Activated CD4-positive, alpha-beta T cell treated with anti-CD3 and anti-CD28 coated beads for 48 hours (primary cell): ENCODE data around the gene ZSCAN5B.
"Not testable (repeated sequence)": the region's sequence is repeated elsewhere in the genome, so short reads cannot be mapped to it uniquely, and the experiment has no call there.

Experiments
- DNase-seq: peaks from one replicate; pipeline ENCODE4 v3.0.0-alpha.2; 2020

Gene ZSCAN5B

GRCh38 chr19:56197646-56198045 lies at the start of gene ZSCAN5B:
TSS of gene ZSCAN5B (minus strand) at chr19:56197783. CDS start at chr19:56193052, 4,731 bp downstream.
- not testable (repeated sequence) for DNase-seq

DNA sequence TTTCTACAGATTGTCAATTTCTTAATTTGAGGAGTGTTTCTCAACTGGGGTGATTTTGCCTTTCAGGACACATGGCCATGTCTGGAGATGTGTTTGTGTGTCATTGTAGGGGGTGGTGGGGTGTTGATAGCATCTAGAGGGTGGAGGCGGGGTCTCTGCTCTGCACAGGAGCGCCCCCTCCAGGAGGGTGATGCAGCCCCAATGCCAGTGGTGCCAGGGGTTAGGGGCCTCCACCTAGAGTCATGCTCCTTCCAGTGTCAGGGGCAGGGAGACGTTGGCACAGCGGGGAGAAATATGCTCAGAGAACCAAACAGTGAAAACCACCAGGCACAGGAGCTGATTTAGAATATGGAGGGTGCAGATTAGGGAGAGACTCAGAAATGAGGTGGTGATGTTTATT lies 48.2 kb upstream of the ZSCAN5B start:
- DNase-seq, result not testable (repeated sequence)

- no peak for DNase-seq
Observed at GRCh38 chr19:56245121-56245740, 47.6 kb upstream of the ZSCAN5B start.

GRCh38 chr19:56223481-56223880 lies 25.9 kb upstream of the ZSCAN5B start:
- no peak for DNase-seq

GRCh38 chr19:56222901-56223300 lies 25.3 kb upstream of the ZSCAN5B start:
- DNase-seq, result no peak

DNA sequence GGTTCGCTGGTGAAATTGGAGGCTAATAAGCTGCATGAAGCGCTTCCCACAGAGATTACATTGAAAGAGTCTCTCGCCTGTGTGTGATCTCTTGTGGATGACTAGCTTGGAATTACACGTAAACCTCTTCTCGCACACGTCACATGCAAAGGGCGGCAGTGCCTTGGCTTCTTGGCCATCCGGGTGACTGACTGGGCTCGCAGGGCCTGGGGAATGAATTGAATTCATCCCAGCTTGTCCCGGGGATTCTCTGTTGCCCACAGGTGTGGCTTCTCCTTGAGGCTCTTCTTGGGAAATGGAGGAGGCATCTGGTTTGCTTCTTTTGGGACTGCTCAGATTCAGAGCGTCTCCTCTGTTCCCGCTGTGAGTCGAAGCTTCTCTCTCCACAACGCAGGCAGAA lies 24.3 kb upstream of the ZSCAN5B start:
- no peak for DNase-seq

GRCh38 chr19:56221442-56221841 lies 23.9 kb upstream of the ZSCAN5B start:
- not testable (repeated sequence) for DNase-seq

GRCh38 chr19:56218961-56219360 lies 21.4 kb upstream of the ZSCAN5B start:
- DNase-seq, result no peak

GRCh38 chr19:56217039-56217949 lies 19.7 kb upstream of the ZSCAN5B start:
- DNase-seq, result no peak

DNA sequence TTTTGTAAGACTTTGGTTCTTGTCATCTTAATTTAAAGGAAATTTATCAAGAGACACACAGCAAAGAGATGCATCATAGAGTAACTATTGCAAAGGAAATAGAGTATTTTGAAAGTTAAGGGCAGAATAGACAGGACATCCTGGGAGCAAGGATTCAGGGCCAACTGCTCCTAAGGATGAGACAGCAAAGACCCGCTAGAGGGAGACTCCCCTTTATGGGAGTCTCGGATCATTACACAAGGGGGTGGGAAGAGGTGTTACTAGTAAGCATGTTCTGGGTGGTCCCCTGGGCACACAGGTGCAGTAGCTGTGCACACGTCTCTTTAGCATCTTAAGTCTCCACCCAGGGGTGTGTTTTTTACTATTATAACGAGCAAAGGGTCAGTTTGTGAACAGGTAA lies 14.1 kb upstream of the ZSCAN5B start:
- DNase-seq, result no peak

DNA sequence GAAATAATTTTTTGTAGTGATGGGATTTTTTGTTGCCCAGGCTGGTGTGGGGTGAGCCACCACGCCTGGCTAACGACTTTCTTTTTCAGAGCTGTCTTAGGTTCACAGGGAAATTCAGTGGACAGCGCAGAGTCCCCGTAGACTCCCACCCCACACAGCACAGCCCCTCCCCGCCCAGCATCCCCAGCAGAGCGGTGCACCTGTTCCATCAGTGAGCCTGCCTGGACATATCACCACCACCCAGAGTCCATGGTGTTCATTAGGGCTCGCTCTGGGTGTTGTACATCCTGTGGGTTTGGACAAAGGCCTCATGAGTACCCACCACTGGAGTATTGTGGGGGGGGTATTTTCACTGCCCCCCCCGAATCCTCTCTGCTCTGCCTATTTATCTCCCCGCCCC lies 12.5 kb upstream of the ZSCAN5B start:
- not testable (repeated sequence) for DNase-seq

GRCh38 chr19:56209091-56209490 lies 11.5 kb upstream of the ZSCAN5B start:
- DNase-seq, result no peak

GRCh38 chr19:56207581-56207980 lies 10.0 kb upstream of the ZSCAN5B start:
- DNase-seq, result not testable (repeated sequence)

DNA sequence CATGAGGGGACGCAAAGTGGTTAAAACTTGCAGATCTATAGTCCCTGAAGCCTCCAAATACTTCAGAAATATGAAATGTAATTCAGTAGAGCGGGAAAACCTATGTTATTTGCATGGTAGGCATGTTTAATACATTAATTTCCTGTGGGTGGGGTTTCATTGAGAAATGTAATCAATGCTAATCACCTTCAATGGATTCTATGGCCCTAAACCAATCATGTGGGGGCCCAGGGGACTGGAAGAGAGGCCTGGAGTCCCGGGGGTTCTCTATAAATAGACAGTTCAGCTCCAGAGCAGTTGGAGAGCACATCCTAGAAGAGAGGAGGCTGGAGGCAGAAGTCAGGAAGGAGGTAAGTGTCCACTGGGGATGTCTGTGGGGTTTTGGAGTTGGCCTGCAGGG lies 4.4 kb upstream of the ZSCAN5B start, which contains the start of gene ZSCAN5C:
TSS of gene ZSCAN5C (plus strand) at position 301 of the 400 bp plus-strand sequence. CDS start 3,641 bp downstream, outside the sequence.
- no peak for DNase-seq

- no peak for DNase-seq
Observed at GRCh38 chr19:56199687-56200086, 2.1 kb upstream of the ZSCAN5B start.

- DNase-seq, result no peak
Observed at GRCh38 chr19:56193981-56194640, 3.5 kb downstream of the ZSCAN5B start.

GRCh38 chr19:56191711-56192110 lies 5.9 kb downstream of the ZSCAN5B start:
- no peak for DNase-seq

GRCh38 chr19:56191115-56191514 lies 6.5 kb downstream of the ZSCAN5B start:
- no peak for DNase-seq

DNA sequence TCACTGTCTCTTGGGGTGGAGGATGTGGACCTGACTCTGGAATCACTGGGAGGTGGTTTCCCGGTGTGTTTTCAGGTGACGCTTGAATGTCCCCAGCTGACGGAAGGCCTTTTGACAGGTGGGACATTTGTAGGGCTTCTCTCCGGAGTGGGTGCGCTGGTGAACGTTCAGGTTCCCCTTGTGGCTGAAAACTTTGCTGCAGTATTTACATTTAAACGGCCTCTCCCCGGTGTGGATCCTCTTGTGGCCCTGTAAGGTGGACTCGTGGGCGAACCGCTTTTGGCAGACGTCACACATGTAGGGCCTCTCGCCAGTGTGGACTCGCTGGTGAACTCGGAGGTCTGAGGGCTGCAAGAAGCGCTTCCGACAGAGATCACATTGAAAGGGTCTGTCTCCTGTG lies 7.8 kb downstream of the ZSCAN5B start:
- DNase-seq, result no peak

DNA sequence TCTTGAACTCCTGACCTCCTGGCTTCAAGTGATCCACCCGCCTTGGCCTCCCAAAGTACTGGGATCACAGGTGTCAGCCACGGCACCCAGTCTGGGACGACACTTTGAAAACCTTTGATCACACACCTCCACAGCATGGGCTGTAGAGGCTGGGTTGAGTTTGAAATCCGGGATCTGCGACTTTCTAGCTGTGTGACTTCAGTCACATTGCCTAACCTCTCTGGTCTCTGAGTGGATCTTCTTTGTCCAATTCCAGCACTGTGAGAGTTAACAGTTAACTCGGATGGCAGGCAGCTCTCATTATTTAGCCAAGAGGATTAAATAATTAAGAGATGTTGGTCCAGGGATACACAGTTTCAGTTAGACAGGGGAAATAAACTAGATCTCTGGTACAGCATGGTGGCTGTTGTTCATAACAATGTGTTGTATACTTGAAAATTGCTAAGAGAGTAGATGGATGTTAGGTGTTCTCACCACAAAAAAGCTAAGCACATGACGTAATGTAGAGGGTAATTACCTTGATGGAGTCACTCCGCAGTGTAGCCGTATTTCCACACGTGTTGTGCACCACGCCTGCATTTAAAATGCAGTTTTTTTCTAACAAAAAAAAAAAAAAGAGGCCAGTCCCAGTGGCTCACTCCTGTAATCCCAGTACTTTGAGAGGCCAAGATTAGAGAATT lies 19.9 kb downstream of the ZSCAN5B start:
- DNase-seq, result no peak

DNA sequence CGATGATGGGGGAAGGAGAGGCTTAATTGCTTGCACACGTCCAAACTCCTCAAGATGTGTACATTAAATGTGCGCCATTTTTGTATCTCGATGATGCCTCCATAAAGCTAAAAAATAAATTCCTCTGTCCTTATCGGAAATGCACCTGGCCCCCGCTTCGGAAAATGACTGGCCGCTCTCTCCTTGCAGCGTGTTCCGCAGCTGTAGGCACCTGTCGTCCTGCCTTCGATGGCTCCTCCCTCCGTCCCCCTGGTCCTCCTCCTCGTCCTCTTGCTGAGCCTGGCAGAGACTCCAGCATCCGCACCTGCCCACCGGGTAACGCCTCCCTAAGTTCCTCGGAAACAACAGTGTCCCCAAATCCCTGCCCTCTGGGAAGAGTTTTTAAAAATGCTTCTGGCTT lies 20.7 kb downstream of the ZSCAN5B start:
- no peak for DNase-seq

- not testable (repeated sequence) for DNase-seq
Observed at GRCh38 chr19:56176310-56176709, 21.3 kb downstream of the ZSCAN5B start.

DNA sequence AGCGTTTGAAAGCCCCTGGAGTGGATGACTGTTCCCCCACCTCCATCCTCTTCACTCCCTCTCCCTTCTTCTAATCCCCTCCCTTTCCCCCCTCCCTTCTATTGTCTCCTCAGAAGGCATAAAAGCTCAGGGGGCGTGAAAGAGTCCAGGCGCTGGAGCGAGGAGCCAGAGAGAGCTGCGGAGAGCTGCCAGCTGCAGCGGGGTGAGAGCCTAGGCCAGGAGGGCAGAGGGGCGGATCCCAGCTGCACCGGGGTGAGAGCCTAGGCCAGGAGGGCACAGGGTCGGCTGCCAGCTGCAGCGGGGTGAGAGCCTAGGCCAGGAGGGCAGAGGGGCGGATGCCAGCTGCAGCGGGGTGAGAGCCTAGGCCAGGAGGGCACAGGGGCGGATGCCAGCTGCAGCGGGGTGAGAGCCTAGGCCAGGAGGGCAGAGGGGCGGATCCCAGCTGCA lies 21.7 kb downstream of the ZSCAN5B start, which contains the start of gene GALP:
TSS of gene GALP (plus strand) at position 148 of the 447 bp plus-strand sequence. CDS start 1,101 bp downstream, outside the sequence.
- DNase-seq, result not testable (repeated sequence)
